HG02870 (cell line): Measurements from ENCODE around the gene GIPC3.
A peak's percentile ranks its signal among the peaks of the same experiment; 100 is the strongest.
"Not testable (repeated sequence)": the region's sequence is repeated elsewhere in the genome, so short reads cannot be mapped to it uniquely, and the experiment has no call there.

ENCODE experiments used
- ATAC-seq: cut with Tn5 transposase; IDR thresholded peaks from one replicate; pipeline ENCODE4 v1.9.1; 2021; ENCODE audit warnings: mild to moderate bottlenecking, moderate library complexity; ENCODE audit not compliant: unreplicated experiment

GIPC3 gene

DNA sequence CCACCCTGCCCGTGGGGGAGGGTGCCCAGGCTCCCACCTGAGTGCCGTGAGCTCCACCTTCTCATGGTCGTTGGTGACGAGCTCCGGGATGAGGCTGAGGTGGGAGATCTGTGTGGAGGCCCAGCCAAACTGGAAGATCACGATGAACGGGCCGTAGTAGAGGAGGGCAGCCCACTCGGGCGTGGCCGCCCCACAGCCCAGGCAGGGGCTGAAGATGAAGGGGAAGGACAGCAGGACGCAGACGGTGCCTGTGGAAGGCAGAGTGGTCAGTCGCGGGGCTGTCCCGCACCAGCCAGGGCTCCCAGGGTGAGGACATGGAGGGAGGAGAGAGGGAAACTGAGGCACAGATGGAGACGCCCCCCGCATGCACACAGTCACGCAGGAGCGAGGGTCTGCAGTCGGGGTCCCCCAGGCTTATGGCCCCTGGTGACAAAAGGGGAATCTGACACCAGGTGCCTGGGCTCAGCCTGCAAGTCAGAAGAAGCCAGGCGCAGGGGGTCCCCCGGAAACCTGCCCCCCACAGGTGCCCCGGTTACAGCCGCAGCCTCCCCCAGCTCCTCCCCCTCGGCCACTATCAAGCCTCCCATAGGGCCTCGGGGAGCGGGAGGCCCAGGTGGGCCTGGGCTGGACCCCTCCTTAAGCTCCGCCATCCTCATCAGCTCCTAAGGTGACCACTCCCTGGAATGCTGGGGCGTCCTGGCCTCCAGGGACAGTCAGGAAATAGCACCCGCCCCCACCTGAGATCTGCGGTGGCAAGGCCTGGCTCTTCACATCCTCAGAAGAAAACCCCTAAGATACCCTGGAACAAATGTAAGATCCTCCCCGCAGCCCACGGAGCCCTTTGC is 34.1 kb upstream of the GIPC3 start:
- ATAC-seq = no peak

DNA sequence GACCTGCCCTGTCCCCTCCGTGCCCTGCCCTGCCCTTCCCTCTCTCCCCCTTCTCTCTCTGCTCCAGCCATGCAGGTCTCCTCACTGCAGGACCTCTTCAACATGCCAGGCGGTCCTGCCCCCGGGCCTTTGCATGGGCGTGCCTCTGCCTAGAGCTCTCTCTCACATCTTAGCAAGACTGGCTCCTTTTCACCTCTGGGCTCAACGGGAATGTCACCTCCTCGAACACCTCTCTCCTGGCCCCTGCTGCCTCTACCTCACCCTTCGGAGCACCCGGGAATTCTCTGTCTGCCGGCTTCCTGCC is 33.5 kb upstream of the GIPC3 start:
- no peak for ATAC-seq

DNA sequence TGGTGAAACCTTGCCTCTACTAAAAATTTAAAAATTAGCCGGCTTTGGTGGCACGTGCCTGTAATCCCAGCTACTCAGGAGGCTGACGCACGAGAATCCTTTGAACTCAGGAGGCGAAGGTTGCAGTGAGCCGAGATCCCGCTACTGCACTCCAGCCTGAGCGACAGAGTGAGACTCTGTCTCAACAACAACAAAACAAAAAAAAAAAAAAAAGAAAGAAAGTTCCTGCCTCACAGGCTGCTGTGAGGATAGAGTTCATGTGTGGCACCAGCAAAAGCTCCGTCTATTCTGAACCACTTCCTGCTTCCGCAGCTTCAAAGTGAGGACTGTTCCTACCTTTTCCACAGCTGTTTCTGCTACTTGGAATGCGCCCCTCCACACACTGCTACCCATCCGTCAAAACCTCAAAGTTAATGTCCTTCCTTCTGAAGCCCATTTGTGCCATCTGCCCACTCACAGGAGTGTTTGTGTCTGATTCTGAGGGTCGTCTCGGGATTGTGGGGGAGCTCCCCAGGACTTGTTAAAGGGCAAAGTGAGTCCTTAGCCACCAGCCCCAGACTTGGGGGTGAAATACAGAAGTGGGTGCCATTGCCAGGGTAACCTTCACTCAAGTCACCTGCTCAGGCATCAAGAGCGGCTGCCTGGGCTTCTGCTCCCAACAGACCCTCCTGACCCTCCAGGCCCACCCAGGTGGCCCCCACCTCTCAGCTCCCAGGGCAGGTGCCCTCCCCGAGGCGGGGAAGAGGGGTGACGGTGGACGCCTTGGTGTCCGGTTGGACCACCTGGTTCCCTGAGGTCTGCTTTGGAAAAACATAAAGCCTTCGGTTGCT is 30.8 kb upstream of the GIPC3 start:
- ATAC-seq = no peak

DNA sequence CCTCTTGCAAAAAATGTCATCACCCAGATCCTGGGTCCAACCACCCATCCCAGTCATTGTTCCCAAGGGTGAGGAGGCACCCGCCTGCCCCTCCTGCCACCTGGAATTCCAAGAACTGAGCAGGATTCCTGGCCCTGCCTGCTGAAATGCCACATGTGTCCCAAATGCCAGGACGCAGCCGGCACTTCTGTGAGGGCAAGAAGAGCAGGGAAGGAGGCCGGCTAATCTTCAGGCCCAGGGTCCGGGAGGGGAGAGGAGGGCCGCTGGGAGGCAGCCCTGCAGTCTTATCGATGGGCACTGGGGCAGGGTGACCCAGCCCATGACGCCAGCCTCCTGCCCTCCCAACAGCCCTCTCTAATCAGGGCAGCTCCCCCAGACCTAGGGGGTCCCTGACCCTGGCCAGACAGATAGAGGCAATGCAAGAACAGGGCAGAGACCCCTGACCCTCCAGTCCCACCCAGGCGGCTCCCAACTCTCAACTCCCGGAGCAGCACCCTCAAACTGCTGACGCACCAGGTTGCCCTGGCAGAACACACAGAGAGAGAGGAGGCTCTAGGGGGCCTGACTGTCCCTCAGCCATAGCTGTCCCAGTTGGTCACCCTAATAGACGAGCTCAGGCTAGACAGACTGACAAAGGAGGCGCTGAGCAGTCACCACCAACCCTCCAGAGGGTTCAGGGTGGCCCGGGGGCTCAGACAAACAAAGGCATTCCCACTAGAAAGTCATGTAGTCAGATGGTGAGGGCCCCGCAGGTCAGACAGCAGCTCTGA is 29.4 kb upstream of the GIPC3 start:
- ATAC-seq = no peak

DNA sequence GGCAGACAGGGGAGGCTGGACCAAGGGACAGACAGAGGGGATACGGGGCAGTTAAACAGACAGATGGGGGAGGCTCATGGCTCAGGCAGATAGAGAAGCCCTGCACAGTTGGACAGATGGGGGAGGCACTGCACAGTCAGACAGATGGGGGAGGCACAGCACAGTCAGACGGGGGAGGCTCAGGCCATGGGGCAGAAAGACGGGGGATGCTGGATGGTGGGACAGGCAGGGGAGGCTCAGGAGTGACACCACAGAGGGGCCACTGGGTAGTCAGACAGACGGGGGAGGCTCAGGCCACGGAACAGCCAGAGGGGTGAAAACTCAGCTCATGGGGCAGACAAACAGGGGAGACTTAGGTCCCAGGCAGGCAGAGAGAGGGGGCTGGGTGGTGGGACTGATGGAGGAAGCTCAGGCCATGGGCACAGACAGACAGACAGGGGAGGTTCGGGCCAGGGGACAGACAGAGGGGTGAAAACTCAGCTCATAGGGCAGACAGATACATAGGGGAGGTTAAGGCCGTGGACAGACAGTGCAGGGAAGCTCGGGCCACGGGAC is 28.8 kb upstream of the GIPC3 start:
- no peak for ATAC-seq

DNA sequence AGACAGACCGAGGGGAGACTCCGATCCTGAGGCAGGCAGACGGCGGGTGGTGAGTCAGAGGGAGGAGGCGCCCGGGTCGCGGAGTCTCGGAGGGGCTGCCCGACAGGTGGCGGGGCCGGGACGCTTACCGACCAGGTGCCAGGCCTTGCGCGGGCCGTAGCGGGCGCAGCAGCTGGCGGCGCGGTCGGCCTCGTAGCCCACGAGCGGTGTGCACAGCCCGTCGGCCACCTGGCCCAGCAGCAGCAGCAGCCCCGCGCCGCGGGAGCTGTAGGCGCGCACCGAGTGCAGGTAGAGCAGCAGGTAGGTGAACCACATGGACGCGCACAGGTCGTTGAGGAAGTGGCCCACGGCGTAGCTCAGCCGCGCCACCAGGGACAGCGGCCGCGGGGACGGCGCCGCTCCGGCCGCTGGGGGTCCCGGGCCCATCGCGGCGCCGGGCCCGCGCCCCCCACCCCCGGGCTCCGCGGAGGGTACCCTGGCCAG is 28.3 kb upstream of the GIPC3 start:
- peak; percentile 17 for ATAC-seq

DNA sequence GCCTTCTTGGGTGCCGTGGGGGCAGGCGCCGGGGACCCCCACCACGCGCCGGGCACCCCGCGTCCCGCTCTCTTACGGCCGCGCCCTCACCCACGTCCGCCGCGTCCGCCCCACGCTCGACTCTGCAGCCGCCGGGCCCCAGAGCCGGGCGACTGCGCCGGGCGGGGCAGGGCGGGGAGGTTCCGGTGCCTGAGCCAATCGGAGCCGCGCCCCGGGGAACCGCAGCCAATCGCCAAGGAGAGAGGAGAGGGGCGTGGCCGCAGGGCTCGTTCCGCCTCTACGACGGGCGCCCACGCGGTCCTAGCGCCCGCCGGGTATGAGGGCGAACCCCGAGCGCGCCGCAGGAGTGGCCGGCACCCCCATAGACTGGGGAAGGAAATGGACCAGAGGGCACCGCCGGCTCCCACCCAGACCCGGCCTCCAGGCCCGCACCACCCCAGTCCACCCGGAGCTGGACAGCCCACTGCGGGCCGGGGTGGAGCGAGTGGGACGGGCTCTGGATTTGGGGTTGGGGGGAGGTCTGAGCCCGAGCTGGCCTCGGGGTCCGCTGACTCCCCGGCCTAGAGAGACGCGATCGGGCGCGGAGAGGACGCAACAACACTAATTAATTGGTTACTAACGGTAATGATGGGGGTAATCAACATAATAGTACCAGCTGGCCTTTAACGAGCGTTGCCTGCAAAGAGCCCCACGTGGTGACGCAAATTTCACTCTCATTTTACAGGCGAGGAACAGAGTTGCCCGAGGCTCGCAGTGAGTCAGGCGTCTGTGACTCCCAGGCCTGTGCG is 27.6 kb upstream of the GIPC3 start, which contains the start of gene MFSD12:
Gene MFSD12 (minus strand): TSS at position 126 of the 788 bp plus-strand sequence. CDS start 183 bp downstream, outside the sequence.
- ATAC-seq = peak; percentile 69

DNA sequence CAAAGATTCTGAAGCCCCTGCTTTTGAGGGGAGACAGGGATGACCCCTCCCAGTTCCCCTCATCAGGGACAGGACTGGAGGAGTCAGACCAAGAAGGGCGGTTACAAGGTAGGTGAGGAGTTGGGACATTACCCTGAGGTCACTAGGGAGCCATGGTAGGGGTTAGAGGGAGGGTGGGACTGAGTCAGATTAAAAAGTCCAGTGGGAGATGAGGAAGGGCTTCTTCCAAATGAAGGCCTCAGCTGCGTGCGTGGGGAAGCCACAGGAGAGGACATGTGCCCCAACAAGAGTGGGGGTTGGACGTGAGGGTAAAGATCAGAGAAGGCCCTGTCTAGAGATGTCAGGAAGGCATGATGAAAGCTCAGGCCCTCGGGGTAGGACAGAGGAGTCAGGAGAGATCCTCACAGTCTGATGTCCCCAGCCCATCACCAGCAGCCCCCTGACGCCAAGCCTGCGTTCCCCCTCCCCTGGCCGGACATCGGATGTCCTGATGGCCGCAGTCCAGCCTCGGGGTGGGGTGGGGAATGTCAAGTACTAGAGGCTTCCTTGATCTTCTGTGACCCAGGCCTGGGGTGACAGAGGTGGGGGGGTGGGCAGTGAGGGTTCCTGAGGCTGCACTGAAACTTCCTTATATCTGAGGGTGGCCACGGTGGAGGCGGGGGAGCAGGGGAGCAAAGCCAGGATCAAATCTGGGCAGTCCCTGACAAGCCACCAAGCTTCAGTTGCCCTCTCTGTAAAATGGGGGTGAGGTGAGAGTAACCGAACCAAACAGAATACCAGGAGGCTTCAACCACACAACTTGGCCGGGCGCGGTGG is 21.4 kb upstream of the GIPC3 start:
- no peak for ATAC-seq

DNA sequence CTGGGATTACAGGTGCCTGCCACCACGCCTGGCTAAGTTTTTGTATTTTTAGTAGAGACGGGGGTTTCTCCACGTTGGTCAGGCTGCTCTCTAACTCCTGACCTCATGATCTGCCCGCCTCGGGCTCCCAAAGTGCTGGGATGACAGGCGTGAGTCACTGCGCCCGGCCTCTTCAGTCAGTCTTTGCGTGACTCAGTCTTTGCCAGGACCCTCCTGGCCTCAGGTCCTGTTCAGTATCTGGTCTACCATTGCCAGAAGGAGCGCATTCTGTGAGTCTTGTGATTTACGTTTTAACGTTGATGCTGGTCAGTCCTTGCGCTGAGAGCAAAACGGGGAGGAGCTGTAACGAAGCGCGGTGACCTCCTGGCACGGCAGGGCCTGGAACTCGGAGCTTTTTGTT is 20.1 kb upstream of the GIPC3 start:
- ATAC-seq = no peak

DNA sequence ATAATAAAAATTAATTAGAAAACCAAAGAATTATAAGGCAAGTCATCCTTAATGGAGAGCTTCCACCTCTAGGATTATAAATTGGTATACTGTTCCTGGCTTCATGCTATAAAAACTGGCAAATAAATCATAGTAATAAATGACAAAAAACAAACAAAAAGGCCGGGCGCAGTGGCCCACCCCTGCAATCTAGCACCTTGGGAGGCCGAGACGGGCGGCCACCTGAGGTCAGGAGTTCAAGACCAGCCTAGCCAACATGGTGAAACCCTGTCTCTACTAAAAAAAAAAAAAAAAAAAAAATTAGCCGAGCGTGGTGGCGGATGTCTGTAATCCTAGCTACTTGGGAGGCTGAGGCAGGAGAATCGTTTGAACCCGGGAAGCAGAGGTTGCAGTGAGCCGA is 15.2 kb upstream of the GIPC3 start:
- ATAC-seq = not testable (repeated sequence)

DNA sequence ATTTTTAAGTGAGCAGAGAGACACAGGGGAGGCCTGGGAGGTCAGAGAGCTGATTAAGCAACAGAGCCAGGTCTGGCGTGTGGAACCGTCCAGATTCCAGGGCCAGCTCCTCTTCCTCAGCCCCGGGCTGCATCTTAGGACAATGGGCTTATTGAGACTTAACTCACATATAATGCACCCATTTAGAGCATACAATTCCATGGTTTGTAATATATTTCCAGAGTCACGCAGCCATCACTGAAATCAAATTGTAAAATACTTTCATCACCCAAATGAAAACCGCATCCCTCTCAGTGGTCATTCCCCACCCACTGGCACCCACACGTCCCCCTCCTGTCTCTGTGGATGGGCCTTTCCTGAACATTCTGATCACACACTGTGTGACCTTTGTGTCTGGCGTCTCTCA is 14.7 kb upstream of the GIPC3 start:
- ATAC-seq = no peak

DNA sequence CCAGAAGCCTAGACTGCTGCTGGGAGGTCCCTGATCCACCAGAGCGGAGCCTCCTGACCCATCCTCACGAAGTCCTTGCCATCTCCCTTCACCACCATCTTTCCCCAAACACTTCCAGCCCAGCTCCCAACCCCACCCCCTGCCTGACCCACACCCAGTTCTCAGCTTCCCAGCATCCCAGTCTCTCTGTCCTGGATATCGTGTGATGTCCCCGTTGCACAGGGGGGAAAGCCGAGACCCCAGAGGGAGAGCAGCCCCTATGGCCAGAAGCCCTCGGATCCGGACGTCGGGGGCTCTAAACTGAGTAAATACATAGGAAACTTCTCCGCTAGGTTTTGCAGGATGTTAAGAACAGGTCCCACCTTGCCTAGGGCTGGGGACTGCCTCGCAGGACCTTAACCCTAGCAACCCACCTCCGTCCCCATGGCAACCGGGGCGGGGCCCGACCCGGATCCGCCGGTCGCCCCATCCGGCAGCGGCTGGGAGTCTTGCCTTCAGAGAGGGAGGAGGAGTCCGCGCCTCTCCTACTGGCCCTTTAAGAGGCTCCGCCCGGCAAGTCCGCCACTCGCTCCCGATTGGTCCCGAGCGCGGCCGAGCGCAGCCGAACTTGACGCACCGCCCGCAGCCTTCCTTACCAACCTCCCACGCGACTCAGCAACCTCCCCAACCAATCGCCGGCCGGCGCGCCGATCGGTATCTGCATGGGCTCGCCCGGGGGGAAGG is 13.0 kb upstream of the GIPC3 start:
- ATAC-seq = peak; percentile 91

DNA sequence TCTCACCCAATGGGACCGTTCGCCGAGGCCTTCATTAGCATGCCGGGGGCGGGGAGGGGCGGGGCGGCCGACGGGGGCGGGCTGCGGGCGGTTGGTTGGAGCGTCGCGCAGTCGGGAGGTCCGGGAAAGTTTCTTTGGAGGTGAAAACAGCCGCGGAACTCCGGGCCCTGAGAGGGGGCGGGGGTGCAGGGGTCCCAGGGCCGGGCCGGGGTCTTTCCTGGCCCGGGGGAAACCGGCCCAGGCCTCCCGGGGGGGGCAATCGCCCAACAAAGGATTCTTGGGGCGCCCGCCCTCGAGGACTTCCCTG is 12.5 kb upstream of the GIPC3 start, which contains the start of gene HMG20B:
Gene HMG20B (plus strand): TSS at position 90 of the 307 bp plus-strand sequence. CDS start 366 bp downstream, outside the sequence.
- ATAC-seq = no peak

DNA sequence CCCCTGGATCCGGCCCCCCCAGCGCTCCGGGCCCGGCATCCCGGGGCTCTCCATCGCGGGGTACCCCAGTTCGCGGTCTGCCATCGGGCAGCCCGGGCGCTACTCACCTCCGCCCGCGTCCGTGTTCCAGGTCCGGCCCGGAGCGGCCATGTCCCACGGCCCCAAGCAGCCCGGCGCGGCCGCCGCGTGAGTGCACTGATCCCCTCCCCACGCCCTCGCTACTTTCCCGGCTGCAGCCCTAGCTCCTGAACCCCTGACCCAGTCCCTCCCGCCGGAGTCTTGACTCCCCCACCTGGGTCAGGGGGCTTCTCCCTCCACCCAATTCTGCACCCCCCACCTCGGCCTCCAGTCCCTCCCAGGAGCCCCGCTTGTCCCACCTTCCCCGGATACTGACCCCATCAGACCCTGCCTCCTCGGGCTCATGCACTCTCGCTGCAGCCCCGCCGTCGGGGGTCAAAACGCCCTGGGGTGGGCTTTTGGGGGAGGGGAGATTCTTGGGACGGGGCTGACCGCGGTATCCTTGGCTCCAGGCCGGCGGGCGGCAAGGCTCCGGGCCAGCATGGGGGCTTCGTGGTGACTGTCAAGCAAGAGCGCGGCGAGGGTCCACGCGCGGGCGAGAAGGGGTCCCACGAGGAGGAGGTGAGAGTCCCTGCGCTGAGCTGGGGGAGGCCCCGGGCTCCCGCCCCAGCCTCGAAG is 12.0 kb upstream of the GIPC3 start:
- no peak for ATAC-seq

DNA sequence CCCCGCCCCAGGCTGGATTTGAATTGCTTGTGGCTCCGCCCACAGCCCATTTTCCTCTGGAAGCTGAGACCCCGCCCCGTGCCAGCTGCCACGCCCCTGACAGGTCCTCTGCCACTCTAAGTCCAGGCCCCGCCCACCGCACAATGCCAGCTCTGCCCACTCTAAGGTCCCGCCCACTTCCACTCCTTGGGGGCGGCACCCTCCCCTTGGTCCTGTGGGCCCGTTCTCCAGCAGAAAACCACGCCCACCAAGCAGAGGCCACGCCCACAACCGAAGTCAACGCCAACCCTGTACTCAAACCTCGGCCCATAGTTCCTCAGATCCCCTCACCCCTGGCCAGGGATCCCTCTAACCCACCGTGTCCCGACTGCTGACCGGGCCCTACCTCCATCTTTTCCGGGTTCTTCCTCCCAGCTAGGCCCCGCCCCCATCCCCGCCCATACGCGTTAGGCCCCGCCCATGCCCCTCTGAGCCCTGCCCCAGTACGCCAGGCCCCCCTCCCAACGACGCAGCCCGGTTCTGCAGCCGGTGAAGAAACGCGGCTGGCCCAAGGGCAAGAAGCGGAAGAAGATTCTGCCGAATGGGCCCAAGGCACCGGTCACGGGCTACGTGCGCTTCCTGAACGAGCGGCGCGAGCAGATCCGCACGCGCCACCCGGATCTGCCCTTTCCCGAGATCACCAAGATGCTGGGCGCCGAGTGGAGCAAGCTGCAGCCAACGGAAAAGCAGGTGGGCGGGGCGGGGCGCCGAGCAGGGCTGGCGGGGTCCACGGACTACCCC is 11.2 kb upstream of the GIPC3 start:
- no peak for ATAC-seq

DNA sequence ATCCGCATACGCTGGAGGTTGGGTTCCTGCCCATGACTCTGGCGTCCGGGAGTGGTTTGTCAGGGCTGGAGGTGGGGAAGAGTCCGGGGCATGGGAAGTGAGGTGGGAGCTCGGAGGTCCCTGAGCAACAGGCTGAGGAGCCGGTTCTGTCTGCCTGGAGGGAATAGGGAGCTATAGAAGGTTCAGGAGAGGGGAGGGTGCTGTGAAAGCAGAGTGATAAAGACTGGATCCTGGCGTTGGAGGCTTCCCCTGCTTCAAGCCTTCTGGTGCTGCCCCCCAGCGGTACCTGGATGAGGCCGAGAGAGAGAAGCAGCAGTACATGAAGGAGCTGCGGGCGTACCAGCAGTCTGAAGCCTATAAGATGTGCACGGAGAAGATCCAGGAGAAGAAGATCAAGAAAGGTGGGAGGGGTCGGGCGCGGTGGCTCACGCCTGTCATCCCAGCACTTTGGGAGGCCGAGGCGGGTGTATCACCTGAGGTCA is 10.0 kb upstream of the GIPC3 start:
- no peak for ATAC-seq
